ENCODE results near the gene CCBE1.

CCBE1 gene

GRCh38 chr18:59565957-59566356 is 131.3 kb downstream of the CCBE1 start:
- TF ChIP-seq TAF1 (IDR thresholded peaks at IDR 0.05; ENCODE audit: borderline replicate concordance, insufficient read depth, low read length): no peak
- TF ChIP-seq SIN3A (IDR thresholded peaks at IDR 0.05; ENCODE audit: borderline replicate concordance, insufficient read depth, low read length): no peak
- TF ChIP-seq POLR2AphosphoS5 (IDR thresholded peaks at IDR 0.05; ENCODE audit: low read depth, low read length): no peak
- TF ChIP-seq REST (IDR thresholded peaks at IDR 0.05; ENCODE audit: insufficient read depth in 1 of 2, low read depth in 2 of 2, low read length in 2 of 2): no peak
- TF ChIP-seq FOXP2 (optimal IDR thresholded peaks at IDR 0.05; ENCODE audit: borderline replicate concordance, extremely low read depth, extremely low read length, insufficient read depth): no peak

- TF ChIP-seq REST (IDR thresholded peaks at IDR 0.05; ENCODE audit: insufficient read depth in 1 of 2, low read depth in 2 of 2, low read length in 2 of 2) (no peak), TAF1 (IDR thresholded peaks at IDR 0.05; ENCODE audit: borderline replicate concordance, insufficient read depth, low read length) (no peak), POLR2AphosphoS5 (IDR thresholded peaks at IDR 0.05; ENCODE audit: low read depth, low read length) (no peak), SIN3A (IDR thresholded peaks at IDR 0.05; ENCODE audit: borderline replicate concordance, insufficient read depth, low read length) (no peak), FOXP2 (optimal IDR thresholded peaks at IDR 0.05; ENCODE audit: borderline replicate concordance, extremely low read depth, extremely low read length, insufficient read depth) (no peak)
Measured at GRCh38 chr18:59564561-59564960, 132.7 kb downstream of the CCBE1 start.

- TF ChIP-seq TAF1 (IDR thresholded peaks at IDR 0.05; ENCODE audit: borderline replicate concordance, insufficient read depth, low read length): no peak
Measured at GRCh38 chr18:59563176-59563785, 133.9 kb downstream of the CCBE1 start.

GRCh38 chr18:59562751-59563150 is 134.5 kb downstream of the CCBE1 start:
- no peak for TF ChIP-seq FOXP2 (optimal IDR thresholded peaks at IDR 0.05; ENCODE audit: borderline replicate concordance, extremely low read depth, extremely low read length, insufficient read depth)
- TF ChIP-seq POLR2AphosphoS5 (IDR thresholded peaks at IDR 0.05; ENCODE audit: low read depth, low read length): no peak
- TF ChIP-seq SIN3A (IDR thresholded peaks at IDR 0.05; ENCODE audit: borderline replicate concordance, insufficient read depth, low read length): no peak
- TF ChIP-seq REST (IDR thresholded peaks at IDR 0.05; ENCODE audit: insufficient read depth in 1 of 2, low read depth in 2 of 2, low read length in 2 of 2): no peak
- no peak for TF ChIP-seq TAF1 (IDR thresholded peaks at IDR 0.05; ENCODE audit: borderline replicate concordance, insufficient read depth, low read length)

- no peak for TF ChIP-seq TAF1 (IDR thresholded peaks at IDR 0.05; ENCODE audit: borderline replicate concordance, insufficient read depth, low read length)
Measured at GRCh38 chr18:59561612-59562011, 135.6 kb downstream of the CCBE1 start.

- TF ChIP-seq TAF1 (IDR thresholded peaks at IDR 0.05; ENCODE audit: borderline replicate concordance, insufficient read depth, low read length) (no peak), FOXP2 (optimal IDR thresholded peaks at IDR 0.05; ENCODE audit: borderline replicate concordance, extremely low read depth, extremely low read length, insufficient read depth) (no peak), POLR2AphosphoS5 (IDR thresholded peaks at IDR 0.05; ENCODE audit: low read depth, low read length) (no peak), REST (IDR thresholded peaks at IDR 0.05; ENCODE audit: insufficient read depth in 1 of 2, low read depth in 2 of 2, low read length in 2 of 2) (no peak)
Measured at GRCh38 chr18:59560556-59560955, 136.7 kb downstream of the CCBE1 start.

Data from PFSK-1 (cell line).